OCI-LY7 (cell line): ENCODE data around the gene SH2D7. TPM values are rescaled to one million over a fixed set of nuclear protein-coding genes. Genes with fewer than 3 reads are reported as not detected.

ENCODE experiments used
- BruUV-seq: library from RNA; stranded (reverse); fragments of 400-500 nt; replicated peaks from 2 replicates; lab custom pipeline; 2021; lab: Mats Ljungman, UMichigan
- CTCF ChIA-PET: fragments of 300-600 bp; sonication (Branson Sonifier 250); formaldehyde crosslinking; loops from one replicate; lab custom pipeline; 2022; ENCODE audit warnings: antibody characterized with exemption; ENCODE audit not compliant: unreplicated experiment; lab: Charles Lee
- POLR2A ChIA-PET: fragments of 300-600 bp; sonication (Branson Sonifier 250); formaldehyde crosslinking; loops from one replicate; lab custom pipeline; 2022; ENCODE audit warnings: antibody characterized with exemption; lab: Charles Lee
- DNase-seq: peaks from one replicate; pipeline ENCODE4 v3.0.0-alpha.2; 2015; ENCODE audit warnings: low spot score
- H2AFZ ChIP-seq: fragments of 200-600 bp; sonication (generic), shearing (Covaris generic); 2 replicates; pipeline ENCODE4 v1.6.1; 2014; ENCODE audit warnings: mild to moderate bottlenecking, antibody characterized with exemption, low read length, moderate library complexity
- H3K27ac ChIP-seq: fragments of 200-600 bp; sonication (generic); 2 replicates; pipeline ENCODE4 v1.5.1; 2014; ENCODE audit warnings: mixed run types, low read depth, mild to moderate bottlenecking, moderate library complexity, low read length, inconsistent platforms; ENCODE audit not compliant: poor library complexity, severe bottlenecking
- H3K36me3 ChIP-seq: fragments of 200-600 bp; sonication (generic); 2 replicates; pipeline ENCODE4 v1.6.1; 2014; ENCODE audit warnings: mild to moderate bottlenecking, antibody characterized with exemption, low read length, moderate library complexity, mixed read lengths; ENCODE audit not compliant: insufficient read depth
- H3K4me1 ChIP-seq: fragments of 200-600 bp; sonication (generic); 2 replicates; pipeline ENCODE4 v1.5.1; 2014; ENCODE audit warnings: mild to moderate bottlenecking, low read length; ENCODE audit not compliant: insufficient read depth, poor library complexity, severe bottlenecking
- H3K4me2 ChIP-seq: fragments of 200-600 bp; sonication (generic); 2 replicates; pipeline ENCODE4 v1.6.1; 2014; ENCODE audit warnings: mild to moderate bottlenecking, low read length
- H3K4me3 ChIP-seq: fragments of 200-600 bp; sonication (generic); 2 replicates; pipeline ENCODE4 v1.5.1; 2014; ENCODE audit warnings: mild to moderate bottlenecking, low read depth, low read length; ENCODE audit not compliant: poor library complexity, severe bottlenecking
- H3K79me2 ChIP-seq: fragments of 200-600 bp; sonication (generic); 2 replicates; pipeline ENCODE4 v1.6.1; 2016; ENCODE audit warnings: low read depth, mild to moderate bottlenecking, low read length, moderate library complexity, mixed read lengths; ENCODE audit not compliant: insufficient read depth
- H3K9me2 ChIP-seq: fragments of 200-600 bp; sonication (generic); 2 replicates; pipeline ENCODE4 v1.6.1; 2016; ENCODE audit warnings: mild to moderate bottlenecking, low read length, mixed read lengths; ENCODE audit not compliant: insufficient read depth
- H3K9me3 ChIP-seq: fragments of 200-600 bp; sonication (generic); 2 replicates; pipeline ENCODE4 v1.6.1; 2014; ENCODE audit warnings: mild to moderate bottlenecking, mixed run types, low read length, mixed read lengths
- H4K20me1 ChIP-seq: fragments of 200-600 bp; sonication (generic); 2 replicates; pipeline ENCODE4 v1.6.1; 2014; ENCODE audit warnings: mild to moderate bottlenecking, antibody characterized with exemption, low read length, moderate library complexity, mixed read lengths; ENCODE audit not compliant: insufficient read depth
- CTCF ChIP-seq: fragments of 200-600 bp; sonication (generic); conservative IDR thresholded peaks from 2 replicates; pipeline ENCODE4 v1.5.1; 2014; ENCODE audit warnings: mild to moderate bottlenecking, antibody characterized with exemption, low read length, moderate library complexity, mixed read lengths
- EZH2phosphoT487 ChIP-seq: fragments of 200-600 bp; sonication (generic); IDR thresholded peaks from 2 replicates; pipeline ENCODE4 v1.6.1; 2018; ENCODE audit warnings: low read depth, borderline replicate concordance, mild to moderate bottlenecking, mixed run types, antibody characterized with exemption, low read length, moderate library complexity, mixed read lengths
- intact Hi-C: fragments of 100-400 bp; cut with micrococcal nuclease; formaldehyde crosslinking; loops from one replicate; pipeline ENCODE4 v1.10.0; 2022; ENCODE audit not compliant: unreplicated experiment
- total RNA-seq, 2 experiments: library from RNA; depleted of rRNA in 1 of 2; stranded (reverse); fragments of >200 nt in 1 of 2; shearing (Covaris generic) in 1 of 2; gene quantifications; 2 replicates each; pipeline ENCODE4 v1.2.3, GENCODE V29; 2014 to 2022

The SH2D7 gene
- total RNA-seq, 2 experiments from 2014 or later: not detected

GRCh38 chr15:78104566-78105475 is 12.5 kb downstream of the SH2D7 start:
- H3K4me2 ChIP-seq: no peak overlapping the region
- H2AFZ ChIP-seq: no peak overlapping the region
- H4K20me1 ChIP-seq: no peaks in the 10 kb centered on the region
- no TSS peak for BruUV-seq
- intact Hi-C loops: no loop called here
- no peak for DNase-seq
- H3K79me2 ChIP-seq: no peaks in the 10 kb centered on the region
- ChIA-PET POLR2A (no interaction called here), CTCF (interaction anchor here (0.6 kb wide), 1 partner anchor 138 kb away, joined by 3 read pairs; no protein-coding TSS in a partner anchor)
- no peaks in the 10 kb centered on the region for H3K4me1 ChIP-seq
- no peaks in the 10 kb centered on the region for H3K36me3 ChIP-seq
- no peaks in the 10 kb centered on the region for H3K9me2 ChIP-seq
- TF ChIP-seq EZH2phosphoT487: no peak
- no peak for TF ChIP-seq CTCF
- no peaks in the 10 kb centered on the region for H3K9me3 ChIP-seq
- H3K27ac ChIP-seq: no peak overlapping the region
- H3K4me3 ChIP-seq: no peak overlapping the region

- no peaks in the 10 kb centered on the region for H3K9me2 ChIP-seq
- H2AFZ ChIP-seq: no peak overlapping the region
- no peaks in the 10 kb centered on the region for H3K4me1 ChIP-seq
- no peaks in the 10 kb centered on the region for H3K9me3 ChIP-seq
- H3K79me2 ChIP-seq: no peaks in the 10 kb centered on the region
- no TSS peak for BruUV-seq
- H4K20me1 ChIP-seq: no peaks in the 10 kb centered on the region
- H3K4me2 ChIP-seq: no peak overlapping the region
- intact Hi-C loops: no loop called here
- ChIA-PET CTCF (no interaction called here), POLR2A (no interaction called here)
- H3K27ac ChIP-seq: no peak overlapping the region
- no peak for TF ChIP-seq EZH2phosphoT487
- TF ChIP-seq CTCF: no peak
- H3K4me3 ChIP-seq: no peak overlapping the region
- no peak for DNase-seq
- no peaks in the 10 kb centered on the region for H3K36me3 ChIP-seq
These were observed 13.3 kb downstream of the SH2D7 start for GRCh38 chr15:78105476-78106241.
